HEK293T (cell line): ENCODE results near the gene WDR62.

Source experiments
- BHLHE40 ChIP-seq: fragments of 450-650 bp; IDR thresholded peaks from 2 replicates; pipeline ENCODE4 v1.6.1; 2016; ENCODE audit warnings: mild to moderate bottlenecking, moderate library complexity, borderline replicate concordance
- CTBP1 ChIP-seq: fragments of 450-650 bp; IDR thresholded peaks from 2 replicates; pipeline ENCODE4 v1.6.1; 2016; ENCODE audit warnings: borderline replicate concordance
- FOXA1 ChIP-seq: fragments of 450-650 bp; IDR thresholded peaks from 2 replicates; pipeline ENCODE4 v1.6.1; 2016; ENCODE audit warnings: mild to moderate bottlenecking
- FOXK2 ChIP-seq: fragments of 450-650 bp; IDR thresholded peaks from 2 replicates; pipeline ENCODE4 v1.6.1; 2016; ENCODE audit warnings: mild to moderate bottlenecking
- FOXM1 ChIP-seq: fragments of 450-650 bp; IDR thresholded peaks from 2 replicates; pipeline ENCODE4 v1.6.1; 2017; ENCODE audit warnings: mild to moderate bottlenecking, borderline replicate concordance
- HDGF ChIP-seq: fragments of 450-650 bp; IDR thresholded peaks from 2 replicates; pipeline ENCODE4 v1.6.1; 2017; ENCODE audit warnings: antibody characterized with exemption, borderline replicate concordance
- SP1 ChIP-seq: fragments of 450-650 bp; IDR thresholded peaks from 2 replicates; pipeline ENCODE4 v1.6.1; 2017
- SUZ12 ChIP-seq: fragments of 450-650 bp; IDR thresholded peaks from 2 replicates; pipeline ENCODE4 v1.6.1; 2016; ENCODE audit warnings: mild to moderate bottlenecking
- TARDBP ChIP-seq: fragments of 450-650 bp; IDR thresholded peaks from 2 replicates; pipeline ENCODE4 v1.6.1; 2016
- ZNF384 ChIP-seq: fragments of 450-650 bp; IDR thresholded peaks from 2 replicates; pipeline ENCODE4 v1.6.1; 2016

DNA sequence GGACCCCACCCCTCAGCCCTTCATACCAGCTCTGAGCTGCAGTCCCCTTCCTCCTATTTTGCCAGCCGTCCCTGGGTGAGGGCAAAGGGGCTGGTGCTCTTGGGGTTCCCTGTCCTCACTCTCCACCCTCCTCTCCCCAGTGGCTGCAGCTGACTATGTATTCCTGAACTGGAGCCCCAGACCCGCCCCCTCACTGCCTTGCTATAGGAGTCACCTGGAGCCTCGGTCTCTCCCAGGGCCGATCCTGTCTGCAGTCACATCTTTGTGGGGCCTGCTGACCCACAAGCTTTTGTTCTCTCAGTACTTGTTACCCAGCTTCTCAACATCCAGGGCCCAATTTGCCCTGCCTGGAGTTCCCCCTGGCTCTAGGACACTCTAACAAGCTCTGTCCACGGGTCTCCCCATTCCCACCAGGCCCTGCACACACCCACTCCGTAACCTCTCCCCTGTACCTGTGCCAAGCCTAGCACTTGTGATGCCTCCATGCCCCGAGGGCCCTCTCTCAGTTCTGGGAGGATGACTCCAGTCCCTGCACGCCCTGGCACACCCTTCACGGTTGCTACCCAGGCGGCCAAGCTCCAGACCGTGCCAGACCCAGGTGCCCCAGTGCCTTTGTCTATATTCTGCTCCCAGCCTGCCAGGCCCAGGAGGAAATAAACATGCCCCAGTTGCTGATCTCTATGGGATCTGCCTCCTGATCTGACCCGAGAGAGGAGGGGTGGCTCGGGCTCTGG lies 95.1 kb downstream of the WDR62 start:
- TF ChIP-seq HDGF (no peak), SP1 (no peak), TARDBP (no peak), FOXA1 (no peak), CTBP1 (no peak), BHLHE40 (no peak), FOXK2 (no peak), SUZ12 (no peak), FOXM1 (no peak), ZNF384 (no peak)
